Endothelial cell (in vitro differentiated cells): ENCODE results near the gene NTM. TPM values are rescaled to one million over a fixed set of nuclear protein-coding genes. Genes with fewer than 3 reads are reported as not detected.
A peak's percentile ranks its signal among the peaks of the same experiment; 100 is the strongest.

Experiments used
- DNase-seq: peaks from one replicate; pipeline ENCODE4 v3.0.0; 2021; ENCODE audit warnings: low spot score
- H3K27ac Mint-ChIP-seq: one replicate; pipeline ENCODE4 v1.8.0; 2021; ENCODE audit warnings: mixed read lengths, inconsistent platforms; ENCODE audit not compliant: unreplicated experiment
- H3K27me3 Mint-ChIP-seq: one replicate; pipeline ENCODE4 v1.8.0; 2021; ENCODE audit warnings: mild to moderate bottlenecking, moderate library complexity, mixed read lengths, inconsistent platforms; ENCODE audit not compliant: unreplicated experiment
- H3K36me3 Mint-ChIP-seq: one replicate; pipeline ENCODE4 v1.8.0; 2021; ENCODE audit warnings: mild to moderate bottlenecking, low read depth, mixed read lengths, inconsistent platforms; ENCODE audit not compliant: unreplicated experiment
- H3K4me1 Mint-ChIP-seq: one replicate; pipeline ENCODE4 v1.8.0; 2021; ENCODE audit warnings: mild to moderate bottlenecking, mixed read lengths, inconsistent platforms; ENCODE audit not compliant: unreplicated experiment
- H3K4me3 Mint-ChIP-seq: one replicate; pipeline ENCODE4 v1.8.0; 2021; ENCODE audit warnings: mild to moderate bottlenecking, mixed read lengths, inconsistent platforms; ENCODE audit not compliant: unreplicated experiment
- H3K9me3 Mint-ChIP-seq: one replicate; pipeline ENCODE4 v1.8.0; 2021; ENCODE audit warnings: mixed read lengths, inconsistent platforms; ENCODE audit not compliant: unreplicated experiment
- CTCF ChIP-seq: fragments of 200-600 bp; sonication (generic); IDR thresholded peaks from one replicate; pipeline ENCODE4 v1.5.0; 2021; ENCODE audit warnings: antibody characterized with exemption; ENCODE audit not compliant: unreplicated experiment
- total RNA-seq: library from RNA; stranded (reverse); fragmentation: NEBNext Ultra II Directional; extraction: Animal tissue kit (Norgen Biotek cat#: 25700); gene quantifications from one replicate; pipeline ENCODE4 v1.2.1, GENCODE V29; 2021; ENCODE audit not compliant: unreplicated experiment

The NTM gene
- total RNA-seq, 1 donor from 2014 or later: 3.6 TPM

GRCh38 chr11:131392528-131393255, 22.3 kb downstream of the NTM start:
- Mint-ChIP-seq H3K27me3 (no peaks in the 10 kb centered on the region), H3K36me3 (no peaks in the 10 kb centered on the region), H3K4me3 (no peak overlapping the region), H3K9me3 (no peaks in the 10 kb centered on the region), H3K4me1 (no peaks in the 10 kb centered on the region), H3K27ac (no peak overlapping the region)
- no peak for TF ChIP-seq CTCF
- DNase-seq: peak; percentile 24

GRCh38 chr11:131393691-131394090, 23.3 kb downstream of the NTM start:
- Mint-ChIP-seq H3K27me3 (no peaks in the 10 kb centered on the region), H3K36me3 (no peaks in the 10 kb centered on the region), H3K4me3 (no peak overlapping the region), H3K9me3 (no peaks in the 10 kb centered on the region), H3K27ac (no peak overlapping the region), H3K4me1 (no peaks in the 10 kb centered on the region)
- TF ChIP-seq CTCF: no peak
- DNase-seq: no peak

- H3K27me3 Mint-ChIP-seq: no peaks in the 10 kb centered on the region
- no peak overlapping the region for H3K27ac Mint-ChIP-seq
- no peak for DNase-seq
- TF ChIP-seq CTCF: no peak
- H3K4me3 Mint-ChIP-seq: no peak overlapping the region
- no peaks in the 10 kb centered on the region for H3K36me3 Mint-ChIP-seq
- H3K4me1 Mint-ChIP-seq: no peaks in the 10 kb centered on the region
- no peaks in the 10 kb centered on the region for H3K9me3 Mint-ChIP-seq
These were observed 27.3 kb downstream of the NTM start for GRCh38 chr11:131397675-131398074.

GRCh38 chr11:131402040-131402439, 31.6 kb downstream of the NTM start:
- Mint-ChIP-seq H3K36me3 (no peaks in the 10 kb centered on the region), H3K27ac (no peak overlapping the region), H3K4me3 (no peak overlapping the region), H3K9me3 (no peaks in the 10 kb centered on the region), H3K4me1 (no peaks in the 10 kb centered on the region), H3K27me3 (no peaks in the 10 kb centered on the region)
- TF ChIP-seq CTCF: no peak
- no peak for DNase-seq

GRCh38 chr11:131404010-131404409, 33.6 kb downstream of the NTM start:
- Mint-ChIP-seq H3K4me1 (peaks cover 4% of the 10 kb centered on the region), H3K36me3 (no peaks in the 10 kb centered on the region), H3K9me3 (no peaks in the 10 kb centered on the region), H3K27me3 (no peaks in the 10 kb centered on the region), H3K27ac (no peak overlapping the region), H3K4me3 (no peak overlapping the region)
- no peak for TF ChIP-seq CTCF
- no peak for DNase-seq
